ENCODE results near the gene IQSEC3.

- TF ChIP-seq, protein P1, sequence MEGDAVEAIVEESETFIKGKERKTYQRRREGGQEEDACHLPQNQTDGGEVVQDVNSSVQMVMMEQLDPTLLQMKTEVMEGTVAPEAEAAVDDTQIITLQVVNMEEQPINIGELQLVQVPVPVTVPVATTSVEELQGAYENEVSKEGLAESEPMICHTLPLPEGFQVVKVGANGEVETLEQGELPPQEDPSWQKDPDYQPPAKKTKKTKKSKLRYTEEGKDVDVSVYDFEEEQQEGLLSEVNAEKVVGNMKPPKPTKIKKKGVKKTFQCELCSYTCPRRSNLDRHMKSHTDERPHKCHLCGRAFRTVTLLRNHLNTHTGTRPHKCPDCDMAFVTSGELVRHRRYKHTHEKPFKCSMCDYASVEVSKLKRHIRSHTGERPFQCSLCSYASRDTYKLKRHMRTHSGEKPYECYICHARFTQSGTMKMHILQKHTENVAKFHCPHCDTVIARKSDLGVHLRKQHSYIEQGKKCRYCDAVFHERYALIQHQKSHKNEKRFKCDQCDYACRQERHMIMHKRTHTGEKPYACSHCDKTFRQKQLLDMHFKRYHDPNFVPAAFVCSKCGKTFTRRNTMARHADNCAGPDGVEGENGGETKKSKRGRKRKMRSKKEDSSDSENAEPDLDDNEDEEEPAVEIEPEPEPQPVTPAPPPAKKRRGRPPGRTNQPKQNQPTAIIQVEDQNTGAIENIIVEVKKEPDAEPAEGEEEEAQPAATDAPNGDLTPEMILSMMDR (IDR thresholded peaks at IDR 0.05 in 4 of 5, conservative IDR thresholded peaks at IDR 0.05 in 1 of 5) = no peak
- no peak for TF ChIP-seq POLR2A (IDR thresholded peaks at IDR 0.05)
Observed at GRCh38 chr12:104551-105081, 38.0 kb downstream of the IQSEC3 start.
